EH (cell line): ENCODE data around the gene CYP2A7.
"Not testable (repeated sequence)": the region's sequence is repeated elsewhere in the genome, so short reads cannot be mapped to it uniquely, and the experiment has no call there.

Source experiments
- DNase-seq: peaks from one replicate; pipeline ENCODE4 v3.0.0-alpha.2; 2015; ENCODE audit warnings: low read depth

Gene CYP2A7

GRCh38 chr19:40842997-40843652 is 38.9 kb downstream of the CYP2A7 start:
- DNase-seq = not testable (repeated sequence)

GRCh38 chr19:40842012-40842411 is 40.0 kb downstream of the CYP2A7 start:
- not testable (repeated sequence) for DNase-seq

GRCh38 chr19:40838477-40838876 is 43.6 kb downstream of the CYP2A7 start:
- DNase-seq = not testable (repeated sequence)

- DNase-seq = no peak
Measured at GRCh38 chr19:40836754-40837429, 45.1 kb downstream of the CYP2A7 start.

- not testable (repeated sequence) for DNase-seq
Measured at GRCh38 chr19:40833728-40834533, 48.1 kb downstream of the CYP2A7 start.

- DNase-seq = not testable (repeated sequence)
Measured at GRCh38 chr19:40832431-40832790, 49.6 kb downstream of the CYP2A7 start.

- DNase-seq = peak; percentile 99
Measured at GRCh38 chr19:40831502-40832430, 50.3 kb downstream of the CYP2A7 start.

- not testable (repeated sequence) for DNase-seq
Measured at GRCh38 chr19:40830741-40831140, 51.3 kb downstream of the CYP2A7 start.

- no peak for DNase-seq
Measured at GRCh38 chr19:40829205-40829604, 52.8 kb downstream of the CYP2A7 start.

- DNase-seq = no peak
Measured at GRCh38 chr19:40827386-40828247, 54.4 kb downstream of the CYP2A7 start.

- DNase-seq = not testable (repeated sequence)
Measured at GRCh38 chr19:40826699-40827385, 55.2 kb downstream of the CYP2A7 start.

- DNase-seq = not testable (repeated sequence)
Measured at GRCh38 chr19:40826312-40826698, 55.7 kb downstream of the CYP2A7 start.

- not testable (repeated sequence) for DNase-seq
Measured at GRCh38 chr19:40825460-40826095, 56.5 kb downstream of the CYP2A7 start.
